Activated effector memory CD4-positive, alpha-beta T cell treated with Interleukin-2 at 50 U/mL for 16 hours (primary cell): ENCODE results near the gene GFRA4.
A peak's percentile ranks its signal among the peaks of the same experiment; 100 is the strongest.

Source experiments
- DNase-seq: peaks from one replicate; pipeline ENCODE4 v3.0.0-alpha.2; 2020

Gene GFRA4, protein sequence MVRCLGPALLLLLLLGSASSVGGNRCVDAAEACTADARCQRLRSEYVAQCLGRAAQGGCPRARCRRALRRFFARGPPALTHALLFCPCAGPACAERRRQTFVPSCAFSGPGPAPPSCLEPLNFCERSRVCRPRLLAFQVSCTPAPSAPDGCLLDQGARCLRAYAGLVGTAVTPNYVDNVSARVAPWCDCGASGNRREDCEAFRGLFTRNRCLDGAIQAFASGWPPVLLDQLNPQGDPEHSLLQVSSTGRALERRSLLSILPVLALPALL

DNA sequence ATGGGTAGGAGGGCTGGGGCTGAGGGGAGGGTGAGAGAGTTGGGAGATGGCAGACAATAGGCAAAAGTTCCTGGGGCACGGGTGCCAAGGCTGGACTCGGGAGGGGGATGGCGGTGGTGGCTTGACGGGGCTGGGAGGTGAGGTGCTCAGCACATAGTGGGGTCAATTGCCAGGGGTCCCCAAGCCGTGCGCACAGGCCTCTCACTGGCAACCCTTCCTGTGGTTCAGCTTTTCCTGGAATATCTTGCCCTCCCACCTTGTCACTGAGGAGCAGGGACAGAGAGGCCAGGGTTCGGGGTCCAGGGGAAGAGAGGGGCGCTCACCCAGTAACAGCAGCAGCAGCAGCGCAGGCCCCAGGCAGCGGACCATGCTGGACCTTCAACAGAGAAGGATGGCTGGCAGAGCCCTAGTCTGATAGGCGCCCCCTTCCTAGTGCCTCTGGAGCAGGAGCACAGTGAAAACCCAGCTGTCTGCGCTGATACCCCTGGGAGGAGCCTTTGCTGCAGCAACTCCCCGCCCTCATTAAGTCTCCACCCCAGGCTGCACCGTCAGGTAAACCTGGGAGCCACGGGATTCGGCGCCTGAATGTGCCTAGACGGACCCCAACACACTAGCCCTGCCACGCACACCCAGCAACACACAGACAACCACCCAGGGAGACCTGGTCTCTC, at the start of gene GFRA4:
Gene GFRA4, minus strand, starts transcription at position 369 of the 671 bp plus-strand sequence. Its CDS starts 0 bp downstream, at position 369.
- DNase-seq = no peak

GRCh38 chr20:3712279-3712873, 49.2 kb upstream of the GFRA4 start, which contains the start of gene SIGLEC1:
TSS of gene SIGLEC1 (minus strand) at chr20:3712600. CDS start at chr20:3707128, 5,472 bp downstream.
- no peak for DNase-seq

DNA sequence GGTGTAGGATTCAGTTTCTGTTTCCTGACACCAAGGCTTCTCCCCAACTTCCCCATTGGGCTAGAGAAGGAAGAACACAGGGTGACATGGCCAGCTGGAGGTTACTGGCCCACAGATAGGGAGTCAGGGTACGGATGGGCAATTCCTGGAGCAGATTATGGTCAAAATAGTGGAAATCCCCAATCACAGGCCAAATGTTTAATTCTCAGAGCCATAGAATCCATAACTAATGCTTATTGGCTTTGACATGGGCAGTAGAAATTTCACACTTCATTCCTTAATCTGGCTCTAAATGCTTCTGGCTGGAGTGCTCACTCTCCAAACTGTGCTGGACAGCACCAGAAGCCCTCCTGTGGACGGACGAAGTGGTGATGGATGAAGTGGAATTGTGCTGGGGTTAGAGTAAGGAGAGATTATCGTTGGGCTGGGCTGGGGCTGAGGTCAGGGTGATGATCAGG, 48.3 kb upstream of the GFRA4 start:
- no peak for DNase-seq

- DNase-seq = peak; percentile 58
Observed at GRCh38 chr20:3710703-3711483, 47.7 kb upstream of the GFRA4 start.

GRCh38 chr20:3710011-3710466, 46.8 kb upstream of the GFRA4 start:
- no peak for DNase-seq

DNA sequence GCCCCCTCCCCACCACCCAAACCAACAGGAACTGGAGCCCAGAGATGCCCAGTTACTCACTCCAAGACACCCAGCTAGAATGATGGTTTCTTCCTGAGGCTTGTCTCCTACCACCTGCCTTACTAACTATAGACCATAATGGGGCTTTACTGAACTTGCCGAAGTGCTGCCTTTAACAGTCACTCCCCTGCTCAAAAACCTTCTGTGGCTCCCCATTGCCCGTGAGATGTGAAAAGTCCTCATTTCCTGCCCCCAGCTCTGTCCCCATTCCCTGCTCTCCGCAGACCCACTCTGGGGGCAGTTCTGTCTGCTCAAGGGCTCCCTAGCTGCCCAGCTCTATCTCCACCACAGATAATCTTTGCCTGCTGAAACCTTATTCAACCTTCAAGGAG, 44.3 kb upstream of the GFRA4 start:
- no peak for DNase-seq

- no peak for DNase-seq
Observed at GRCh38 chr20:3706774-3707507, 43.7 kb upstream of the GFRA4 start.

DNA sequence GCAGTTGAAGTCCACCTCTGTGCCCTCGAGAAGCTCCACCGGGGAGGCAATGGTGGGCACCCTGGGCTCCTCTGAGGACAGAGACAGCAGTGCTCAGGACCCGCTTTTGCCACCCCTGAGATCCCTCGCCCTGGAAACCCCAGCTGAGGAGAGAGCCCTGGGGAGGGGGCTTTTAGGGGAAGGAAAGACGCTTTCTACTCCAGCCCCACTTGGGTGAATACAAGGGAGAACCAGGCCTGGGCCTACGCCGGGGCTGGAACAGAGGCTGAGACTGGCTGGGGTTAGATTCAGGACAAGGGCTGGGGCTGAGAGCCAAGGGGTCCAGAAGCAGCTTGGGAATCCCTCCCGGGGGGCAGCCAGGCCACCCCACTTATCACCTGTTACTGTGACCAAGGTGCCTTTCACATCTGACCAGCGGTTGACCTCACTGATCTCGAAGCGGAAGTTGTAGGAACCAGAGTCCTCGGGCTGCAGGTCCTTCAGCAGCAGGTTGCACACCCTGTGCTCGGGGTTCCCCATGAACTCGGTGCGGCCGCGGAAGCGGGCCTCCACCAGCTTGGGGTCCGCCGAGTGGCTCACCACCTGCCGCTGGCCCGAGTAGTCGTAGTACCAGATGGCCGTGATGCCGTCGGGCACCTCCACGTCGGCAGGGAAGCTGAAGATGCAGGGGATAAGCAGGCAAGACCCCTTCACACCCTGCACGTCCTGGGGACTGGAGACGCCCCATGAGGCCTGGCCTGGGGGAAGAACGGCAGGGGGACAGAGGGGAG, 43.0 kb upstream of the GFRA4 start:
- DNase-seq = no peak

- no peak for DNase-seq
Observed at GRCh38 chr20:3705491-3705969, 42.3 kb upstream of the GFRA4 start.

- no peak for DNase-seq
Observed at GRCh38 chr20:3704087-3704486, 40.9 kb upstream of the GFRA4 start.

- no peak for DNase-seq
Observed at GRCh38 chr20:3702611-3703391, 39.6 kb upstream of the GFRA4 start.

- no peak for DNase-seq
Observed at GRCh38 chr20:3701061-3701998, 38.1 kb upstream of the GFRA4 start.

GRCh38 chr20:3699037-3699436, 35.8 kb upstream of the GFRA4 start:
- no peak for DNase-seq

DNA sequence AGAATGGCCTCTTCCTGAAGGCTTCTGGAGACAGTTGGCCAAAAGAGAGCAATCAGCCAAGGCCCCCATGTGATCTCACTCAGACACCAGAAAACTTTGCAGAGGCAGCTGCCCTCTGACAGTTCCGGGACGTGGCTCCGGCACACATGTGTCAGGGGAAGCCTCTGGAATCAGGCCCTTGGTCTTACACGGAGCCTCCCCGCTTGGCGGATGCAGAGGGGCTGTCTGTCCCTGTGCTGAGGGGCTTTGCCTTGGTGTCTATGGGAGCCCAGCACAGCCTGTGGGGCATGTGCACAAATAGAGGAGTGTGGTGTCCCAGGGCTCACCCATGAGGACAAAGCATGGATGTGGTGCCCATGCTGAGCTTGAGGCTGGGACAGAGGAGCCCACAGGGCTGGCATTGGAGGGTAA, 35.4 kb upstream of the GFRA4 start:
- DNase-seq = no peak

DNA sequence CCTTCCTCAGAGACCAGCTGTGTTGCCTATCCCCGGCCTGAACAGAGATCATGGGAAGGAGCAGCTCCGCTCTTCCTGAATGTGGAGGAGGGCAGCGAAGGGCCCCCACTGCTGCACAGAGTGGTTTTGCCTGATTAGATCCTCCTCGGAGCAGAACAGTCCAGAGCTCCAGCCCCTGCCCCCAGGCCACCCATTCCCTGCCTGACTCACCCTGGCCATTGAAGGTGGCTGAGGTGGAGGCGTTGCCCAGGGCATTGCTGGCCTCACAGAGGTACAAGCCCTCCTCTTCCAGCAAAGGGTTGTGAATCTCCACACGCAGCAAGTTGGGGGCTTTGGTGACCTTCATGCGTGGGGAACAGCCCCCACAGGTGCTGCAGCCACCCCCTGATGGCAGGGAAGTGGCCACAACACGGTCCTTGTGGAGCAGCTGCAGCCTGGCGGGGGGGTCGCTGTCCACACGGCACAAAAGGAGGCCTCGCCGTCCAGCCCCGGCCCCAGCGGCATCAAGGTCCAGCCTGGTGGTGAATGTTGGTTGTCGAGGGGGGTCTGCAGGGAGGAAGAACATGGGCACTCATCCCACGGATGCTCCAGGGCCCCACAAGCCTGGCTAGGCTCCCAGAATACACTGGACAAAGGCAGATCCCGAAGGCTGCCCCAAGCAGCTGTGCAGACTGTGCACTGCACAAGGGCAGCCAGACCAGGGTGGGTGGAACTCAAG, 34.5 kb upstream of the GFRA4 start:
- no peak for DNase-seq

- DNase-seq = no peak
Observed at GRCh38 chr20:3696745-3697587, 33.8 kb upstream of the GFRA4 start.

- DNase-seq = no peak
Observed at GRCh38 chr20:3696200-3696599, 33.0 kb upstream of the GFRA4 start.

DNA sequence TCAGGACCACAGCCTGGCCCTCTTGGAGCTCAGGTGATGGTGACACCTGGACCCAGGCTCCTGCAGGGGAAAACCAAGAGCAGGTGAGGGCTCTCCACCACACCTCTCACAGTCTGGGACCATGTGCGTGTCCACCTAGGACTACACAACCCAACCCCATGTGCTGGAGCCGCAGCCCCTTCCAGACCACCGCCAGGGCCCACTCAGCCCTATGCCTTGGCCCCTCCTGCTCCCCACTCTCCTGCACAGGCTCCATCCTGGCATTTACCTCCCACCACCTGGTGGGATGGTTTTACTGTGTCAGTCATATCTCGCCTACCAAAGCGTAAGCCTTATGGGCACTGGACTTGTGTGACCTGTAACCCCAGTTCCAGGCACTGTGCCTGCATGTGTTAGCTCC, 31.7 kb upstream of the GFRA4 start:
- DNase-seq = no peak
